Upper lobe of left lung (tissue), 4 donors: ENCODE data around the gene CACNB4.

Experiments
- EP300 ChIP-seq, 4 donors: sonication (generic); formaldehyde crosslinking; IDR thresholded peaks; one replicate each; pipeline ENCODE4 v1.5.1; 2017; ENCODE audit warnings: antibody characterized with exemption in 4 of 4, control low read depth in 2 of 4
- POLR2A ChIP-seq, 4 donors: fragments of 450-650 bp; IDR thresholded peaks; one replicate each; pipeline ENCODE4 v1.5.1; 2016 to 2017; ENCODE audit warnings: antibody characterized with exemption in 4 of 4, mild to moderate bottlenecking in 2 of 4
- POLR2AphosphoS5 ChIP-seq, 2 donors: sonication (generic); formaldehyde crosslinking; IDR thresholded peaks; one replicate each; pipeline ENCODE4 v1.5.1; 2017; ENCODE audit warnings: antibody characterized with exemption in 2 of 2
- TF ChIP-seq, protein P1 (sequence below), 6 experiments: fragments of 450-650 bp in 4 of 6; fragments of 200-600 bp in 2 of 6; sonication (generic) in 2 of 6; IDR thresholded peaks; one replicate each; pipeline ENCODE4 v1.5.1; 2016 to 2019; ENCODE audit warnings: antibody characterized with exemption in 6 of 6

DNA sequence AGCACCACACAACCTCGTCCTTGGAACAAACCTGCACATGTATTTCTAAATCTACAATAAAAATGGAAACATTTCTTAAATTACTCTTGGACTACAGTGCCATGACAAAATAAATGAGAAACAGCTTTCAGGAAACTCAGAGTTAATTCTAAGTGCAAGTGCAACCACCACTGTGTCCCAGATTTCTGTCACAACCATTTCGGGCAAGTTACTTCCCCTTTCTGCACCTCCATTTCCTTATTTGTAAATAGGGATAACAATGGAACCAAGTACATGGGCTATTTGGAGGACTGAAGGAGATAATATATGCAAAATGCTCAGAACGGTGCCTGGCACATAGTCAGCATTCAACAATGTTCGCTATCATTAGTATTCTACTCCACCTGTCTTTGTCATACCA lies 93.2 kb downstream of the CACNB4 start:
- TF ChIP-seq, protein P1, sequence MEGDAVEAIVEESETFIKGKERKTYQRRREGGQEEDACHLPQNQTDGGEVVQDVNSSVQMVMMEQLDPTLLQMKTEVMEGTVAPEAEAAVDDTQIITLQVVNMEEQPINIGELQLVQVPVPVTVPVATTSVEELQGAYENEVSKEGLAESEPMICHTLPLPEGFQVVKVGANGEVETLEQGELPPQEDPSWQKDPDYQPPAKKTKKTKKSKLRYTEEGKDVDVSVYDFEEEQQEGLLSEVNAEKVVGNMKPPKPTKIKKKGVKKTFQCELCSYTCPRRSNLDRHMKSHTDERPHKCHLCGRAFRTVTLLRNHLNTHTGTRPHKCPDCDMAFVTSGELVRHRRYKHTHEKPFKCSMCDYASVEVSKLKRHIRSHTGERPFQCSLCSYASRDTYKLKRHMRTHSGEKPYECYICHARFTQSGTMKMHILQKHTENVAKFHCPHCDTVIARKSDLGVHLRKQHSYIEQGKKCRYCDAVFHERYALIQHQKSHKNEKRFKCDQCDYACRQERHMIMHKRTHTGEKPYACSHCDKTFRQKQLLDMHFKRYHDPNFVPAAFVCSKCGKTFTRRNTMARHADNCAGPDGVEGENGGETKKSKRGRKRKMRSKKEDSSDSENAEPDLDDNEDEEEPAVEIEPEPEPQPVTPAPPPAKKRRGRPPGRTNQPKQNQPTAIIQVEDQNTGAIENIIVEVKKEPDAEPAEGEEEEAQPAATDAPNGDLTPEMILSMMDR (IDR thresholded peaks at IDR 0.05): no peak
- TF ChIP-seq POLR2AphosphoS5 (IDR thresholded peaks at IDR 0.05) (no peak), POLR2A (IDR thresholded peaks at IDR 0.05) (no peak), EP300 (IDR thresholded peaks at IDR 0.05) (no peak)
